Brain microvascular endothelial cell (primary cell): Measurements from ENCODE around the gene GIMAP8.

Experiments
- DNase-seq: peaks from one replicate; pipeline ENCODE4 v3.0.0-alpha.2; 2020
- H3K27ac ChIP-seq: fragments of 250-450 bp; sonication (Bioruptor Pico); 2 replicates; pipeline ENCODE4 v1.5.1; 2020; ENCODE audit warnings: mild to moderate bottlenecking, moderate library complexity
- H3K27me3 ChIP-seq: fragments of 250-450 bp; sonication (Bioruptor Pico); replicated peaks from 2 replicates; pipeline ENCODE4 v1.5.1; 2020; ENCODE audit warnings: mild to moderate bottlenecking
- H3K36me3 ChIP-seq: fragments of 250-450 bp; sonication (Bioruptor Pico); replicated peaks from 2 replicates; pipeline ENCODE4 v1.5.1; 2020; ENCODE audit warnings: mild to moderate bottlenecking
- H3K4me3 ChIP-seq: 2 replicates; pipeline ENCODE4 v1.5.1; 2011; ENCODE audit warnings: low read depth, mild to moderate bottlenecking, control low read depth, low read length, moderate library complexity
- in situ Hi-C: cut with HindIII; loops from 2 replicates; pipeline ENCODE4 v1.10.0; 2017; ENCODE audit warnings: low sequenced_read_pairs, low pct_ligation_motif_present
- TF ChIP-seq, protein P1 (sequence below): IDR thresholded peaks from 2 replicates; pipeline ENCODE4 v1.5.1; 2011; ENCODE audit warnings: low read depth, mild to moderate bottlenecking, moderate library complexity, low read length, control low read depth, inconsistent platforms; ENCODE audit errors: missing control alignments

GIMAP8 gene

GRCh38 chr7:150439967-150440366 is 10.5 kb upstream of the GIMAP8 start:
- peak; percentile 17 for DNase-seq
- in situ Hi-C loops = no loop called here
- H3K36me3 ChIP-seq = no peaks in the 10 kb centered on the region

GRCh38 chr7:150441524-150441923 is 8.9 kb upstream of the GIMAP8 start:
- no peak for DNase-seq
- no peaks in the 10 kb centered on the region for H3K36me3 ChIP-seq
- no peaks in the 10 kb centered on the region for H3K27me3 ChIP-seq
- in situ Hi-C loops = no loop called here
- H3K4me3 ChIP-seq = no peak overlapping the region
- no peak overlapping the region for H3K27ac ChIP-seq
- TF ChIP-seq, protein P1, sequence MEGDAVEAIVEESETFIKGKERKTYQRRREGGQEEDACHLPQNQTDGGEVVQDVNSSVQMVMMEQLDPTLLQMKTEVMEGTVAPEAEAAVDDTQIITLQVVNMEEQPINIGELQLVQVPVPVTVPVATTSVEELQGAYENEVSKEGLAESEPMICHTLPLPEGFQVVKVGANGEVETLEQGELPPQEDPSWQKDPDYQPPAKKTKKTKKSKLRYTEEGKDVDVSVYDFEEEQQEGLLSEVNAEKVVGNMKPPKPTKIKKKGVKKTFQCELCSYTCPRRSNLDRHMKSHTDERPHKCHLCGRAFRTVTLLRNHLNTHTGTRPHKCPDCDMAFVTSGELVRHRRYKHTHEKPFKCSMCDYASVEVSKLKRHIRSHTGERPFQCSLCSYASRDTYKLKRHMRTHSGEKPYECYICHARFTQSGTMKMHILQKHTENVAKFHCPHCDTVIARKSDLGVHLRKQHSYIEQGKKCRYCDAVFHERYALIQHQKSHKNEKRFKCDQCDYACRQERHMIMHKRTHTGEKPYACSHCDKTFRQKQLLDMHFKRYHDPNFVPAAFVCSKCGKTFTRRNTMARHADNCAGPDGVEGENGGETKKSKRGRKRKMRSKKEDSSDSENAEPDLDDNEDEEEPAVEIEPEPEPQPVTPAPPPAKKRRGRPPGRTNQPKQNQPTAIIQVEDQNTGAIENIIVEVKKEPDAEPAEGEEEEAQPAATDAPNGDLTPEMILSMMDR = no peak

More at GRCh38 chr7:150439967-150440366, 10.5 kb upstream of the GIMAP8 start:
- no peaks in the 10 kb centered on the region for H3K27me3 ChIP-seq
- TF ChIP-seq, protein P1 = no peak
- H3K27ac ChIP-seq = no peak overlapping the region
- H3K4me3 ChIP-seq = no peak overlapping the region

- DNase-seq = no peak
- no peak overlapping the region for H3K27ac ChIP-seq
- TF ChIP-seq, protein P1 = no peak
- in situ Hi-C loops = no loop called here
- no peak overlapping the region for H3K4me3 ChIP-seq
- no peaks in the 10 kb centered on the region for H3K27me3 ChIP-seq
- no peaks in the 10 kb centered on the region for H3K36me3 ChIP-seq
Observed at GRCh38 chr7:150442811-150443210, 7.6 kb upstream of the GIMAP8 start.

- H3K36me3 ChIP-seq = no peaks in the 10 kb centered on the region
- no peaks in the 10 kb centered on the region for H3K27me3 ChIP-seq
- TF ChIP-seq, protein P1 = no peak
- DNase-seq = no peak
- H3K27ac ChIP-seq = no peak overlapping the region
- in situ Hi-C loops = no loop called here
- no peak overlapping the region for H3K4me3 ChIP-seq
Observed at GRCh38 chr7:150443793-150444540, 6.5 kb upstream of the GIMAP8 start.

DNA sequence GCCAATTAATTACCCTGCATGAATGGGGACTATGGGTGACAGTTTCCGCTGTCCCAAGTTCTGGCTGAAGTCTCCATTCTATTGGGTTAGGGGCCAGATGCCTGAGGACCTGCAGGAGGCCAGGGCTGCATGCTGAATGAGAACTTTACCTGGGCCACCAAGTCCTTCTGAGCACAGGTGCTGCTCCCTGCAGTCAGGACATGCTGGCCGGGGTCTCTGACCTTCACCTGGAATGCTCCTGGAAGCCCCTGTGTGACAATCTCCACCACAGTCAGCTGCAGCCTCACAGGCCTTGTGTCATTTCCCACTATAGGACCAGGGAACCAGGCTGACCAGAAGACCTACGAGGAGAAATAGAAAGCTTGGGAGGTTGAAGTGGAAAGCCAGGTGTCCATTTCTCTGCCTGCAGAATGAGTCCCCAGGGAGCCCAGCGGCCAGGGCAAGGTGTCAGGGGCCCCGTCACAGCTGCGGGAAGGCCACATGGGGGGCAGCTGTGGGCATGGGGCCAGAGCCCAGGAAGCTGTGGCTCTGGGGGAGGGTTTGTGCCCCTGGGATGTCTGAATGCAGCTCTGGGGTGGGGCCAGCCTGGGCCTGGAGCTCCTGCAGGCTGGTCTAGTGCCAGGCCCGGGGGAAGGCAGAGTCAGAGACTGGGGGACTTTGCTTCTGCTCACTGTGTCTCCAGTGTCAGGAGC is 5.6 kb upstream of the GIMAP8 start:
- in situ Hi-C loops = no loop called here

More for the DNA sequence above, 5.6 kb upstream of the GIMAP8 start:
- Histone ChIP-seq H3K36me3 (no peaks in the 10 kb centered on the region), H3K4me3 (no peak overlapping the region), H3K27ac (no peak overlapping the region), H3K27me3 (peaks cover 4% of the 10 kb centered on the region)
- no peak for DNase-seq
- TF ChIP-seq, protein P1 = no peak
